SU-DHL-6 (cell line): ENCODE results near the gene PRKCA.

Experiments
- H2AFZ ChIP-seq: fragments of 200-600 bp; sonication (generic); 2 replicates; pipeline ENCODE4 v1.6.1; 2014; ENCODE audit warnings: low read depth, mild to moderate bottlenecking, moderate library complexity, mixed read lengths, antibody characterized with exemption, low read length; ENCODE audit not compliant: severe bottlenecking
- H3F3A ChIP-seq: fragments of 200-600 bp; shearing (Covaris generic); 2 replicates; pipeline ENCODE4 v1.6.0; 2016; ENCODE audit warnings: antibody characterized with exemption, mild to moderate bottlenecking; ENCODE audit not compliant: insufficient read depth
- H3K27ac ChIP-seq: fragments of 200-600 bp; sonication (generic); 2 replicates; pipeline ENCODE4 v1.5.1; 2016; ENCODE audit warnings: low read depth, mild to moderate bottlenecking, low read length, moderate library complexity, mixed read lengths
- H3K27me3 ChIP-seq: fragments of 200-600 bp; sonication (generic), shearing (Covaris generic); 2 replicates; pipeline ENCODE4 v1.6.0; 2014; ENCODE audit warnings: mild to moderate bottlenecking, low read length
- H3K36me3 ChIP-seq: fragments of 200-600 bp; sonication (generic); 2 replicates; pipeline ENCODE4 v1.6.1; 2014; ENCODE audit warnings: mild to moderate bottlenecking, low read length, mixed read lengths
- H3K4me2 ChIP-seq: fragments of 300-600, 200-600 bp; shearing (Covaris generic), sonication (generic); 2 replicates; pipeline ENCODE4 v1.6.0; 2014; ENCODE audit warnings: low read length, low read depth, mild to moderate bottlenecking; ENCODE audit not compliant: poor library complexity, severe bottlenecking
- H3K4me3 ChIP-seq: fragments of 200-600 bp; sonication (generic); 2 replicates; pipeline ENCODE4 v1.5.1; 2014; ENCODE audit warnings: antibody characterized with exemption, low read length, mild to moderate bottlenecking, mixed read lengths; ENCODE audit not compliant: insufficient read depth, poor library complexity, severe bottlenecking
- H3K79me2 ChIP-seq: fragments of 200-600 bp; sonication (generic); 2 replicates; pipeline ENCODE4 v1.6.1; 2014; ENCODE audit warnings: mild to moderate bottlenecking, low read length, moderate library complexity; ENCODE audit not compliant: insufficient read depth
- H3K9ac ChIP-seq: fragments of 200-600 bp; sonication (generic); 2 replicates; pipeline ENCODE4 v1.7.0; 2014; ENCODE audit warnings: mild to moderate bottlenecking, low read length
- H3K9me2 ChIP-seq: fragments of 200-600 bp; sonication (generic); replicated peaks from 2 replicates; pipeline ENCODE4 v1.6.1; 2014; ENCODE audit warnings: low read length; ENCODE audit not compliant: insufficient read depth
- H3K9me3 ChIP-seq: fragments of 200-600 bp; sonication (generic); 2 replicates; pipeline ENCODE4 v1.6.1; 2014; ENCODE audit warnings: low read length, mixed read lengths; ENCODE audit not compliant: insufficient read depth
- H4K20me1 ChIP-seq: fragments of 200-600 bp; sonication (generic); 2 replicates; pipeline ENCODE4 v1.6.1; 2014; ENCODE audit warnings: low read depth, mild to moderate bottlenecking, antibody characterized with exemption, low read length, moderate library complexity, mixed read lengths
- EZH2phosphoT487 ChIP-seq: fragments of 200-600 bp; sonication (generic), shearing (Covaris generic); conservative IDR thresholded peaks from 2 replicates; pipeline ENCODE4 v1.6.1; 2018; ENCODE audit warnings: mild to moderate bottlenecking, antibody characterized with exemption, low read length, moderate library complexity, mixed read lengths
- TF ChIP-seq, protein P1 (sequence below): fragments of 200-600 bp; sonication (generic); IDR thresholded peaks from one replicate; pipeline ENCODE4 v1.5.1; 2017; ENCODE audit warnings: antibody characterized with exemption, mild to moderate bottlenecking, low read length, moderate library complexity; ENCODE audit not compliant: insufficient read depth, poor library complexity, severe bottlenecking

PRKCA gene

DNA sequence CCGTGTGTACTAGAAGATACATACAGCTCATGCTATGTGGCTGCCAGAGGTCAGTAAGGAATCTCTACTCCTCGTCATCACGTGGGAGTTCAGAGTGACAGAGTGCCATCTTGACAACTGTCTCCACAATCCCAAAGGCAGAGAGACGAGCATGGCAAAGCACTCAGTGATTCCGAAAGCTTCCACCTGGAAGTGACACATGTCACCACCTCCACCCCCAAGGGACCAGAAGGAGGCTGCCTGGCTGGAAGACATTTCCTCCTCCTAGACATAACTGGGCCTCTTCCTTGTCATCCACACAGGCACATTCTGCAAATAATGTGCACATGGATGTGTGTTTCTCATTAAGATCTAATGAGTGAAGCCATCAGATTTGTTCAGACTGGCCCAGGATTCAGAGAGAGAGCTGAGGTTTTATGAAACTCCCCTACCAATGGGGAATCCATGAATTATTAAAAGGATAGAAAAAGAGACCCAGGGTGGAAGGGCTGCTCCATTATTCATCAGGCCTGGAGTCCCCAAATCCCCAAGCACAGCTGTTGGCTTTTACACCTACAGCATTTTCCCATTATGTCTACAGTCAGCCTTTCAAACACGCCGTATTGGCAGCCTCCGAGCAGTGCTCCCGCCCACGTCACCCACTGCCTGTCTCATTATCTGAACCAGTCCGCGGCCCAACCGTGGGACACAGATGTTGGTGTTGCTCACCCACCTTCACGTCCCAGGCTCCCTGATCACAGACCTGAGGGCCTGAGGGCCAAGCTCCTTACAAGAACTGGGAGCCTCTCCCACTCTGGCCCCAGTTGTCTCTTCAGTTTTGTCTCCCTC, 529.2 kb downstream of the PRKCA start:
- no peaks in the 10 kb centered on the region for H4K20me1 ChIP-seq
- no peak overlapping the region for H3K27ac ChIP-seq

DNA sequence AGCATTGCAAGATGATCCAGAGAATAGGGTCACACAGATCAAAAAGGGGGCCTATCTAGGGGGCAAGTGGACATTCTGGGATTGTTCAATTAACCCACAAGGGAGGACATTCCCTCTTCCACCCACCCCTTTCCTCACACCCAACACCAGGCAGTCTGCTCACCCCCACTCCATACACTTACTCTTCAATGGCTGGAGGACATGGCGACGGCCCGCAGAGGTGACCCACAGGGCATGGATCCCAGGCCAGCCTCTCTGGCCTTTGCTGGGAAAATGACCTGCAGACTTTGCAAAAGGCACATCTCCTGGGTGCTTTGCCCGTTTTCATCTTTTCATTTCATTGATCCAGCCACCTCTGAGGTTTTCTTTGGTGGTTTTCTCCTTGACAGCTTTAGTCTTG, 530.8 kb downstream of the PRKCA start:
- Histone ChIP-seq H3K4me2 (no peak overlapping the region), H3F3A (no peaks in the 10 kb centered on the region), H3K36me3 (no peaks in the 10 kb centered on the region), H2AFZ (no peak overlapping the region), H3K9me3 (no peaks in the 10 kb centered on the region), H3K27ac (no peak overlapping the region), H3K9me2 (no peaks in the 10 kb centered on the region), H3K27me3 (no peaks in the 10 kb centered on the region), H4K20me1 (no peaks in the 10 kb centered on the region), H3K9ac (no peak overlapping the region), H3K79me2 (no peaks in the 10 kb centered on the region), H3K4me3 (no peak overlapping the region)
- TF ChIP-seq, protein P1, sequence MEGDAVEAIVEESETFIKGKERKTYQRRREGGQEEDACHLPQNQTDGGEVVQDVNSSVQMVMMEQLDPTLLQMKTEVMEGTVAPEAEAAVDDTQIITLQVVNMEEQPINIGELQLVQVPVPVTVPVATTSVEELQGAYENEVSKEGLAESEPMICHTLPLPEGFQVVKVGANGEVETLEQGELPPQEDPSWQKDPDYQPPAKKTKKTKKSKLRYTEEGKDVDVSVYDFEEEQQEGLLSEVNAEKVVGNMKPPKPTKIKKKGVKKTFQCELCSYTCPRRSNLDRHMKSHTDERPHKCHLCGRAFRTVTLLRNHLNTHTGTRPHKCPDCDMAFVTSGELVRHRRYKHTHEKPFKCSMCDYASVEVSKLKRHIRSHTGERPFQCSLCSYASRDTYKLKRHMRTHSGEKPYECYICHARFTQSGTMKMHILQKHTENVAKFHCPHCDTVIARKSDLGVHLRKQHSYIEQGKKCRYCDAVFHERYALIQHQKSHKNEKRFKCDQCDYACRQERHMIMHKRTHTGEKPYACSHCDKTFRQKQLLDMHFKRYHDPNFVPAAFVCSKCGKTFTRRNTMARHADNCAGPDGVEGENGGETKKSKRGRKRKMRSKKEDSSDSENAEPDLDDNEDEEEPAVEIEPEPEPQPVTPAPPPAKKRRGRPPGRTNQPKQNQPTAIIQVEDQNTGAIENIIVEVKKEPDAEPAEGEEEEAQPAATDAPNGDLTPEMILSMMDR, result no peak
- no peak for TF ChIP-seq EZH2phosphoT487

More for the DNA sequence above, 529.2 kb downstream of the PRKCA start:
- no peaks in the 10 kb centered on the region for H3K9me2 ChIP-seq
- no peaks in the 10 kb centered on the region for H3K9me3 ChIP-seq
- H3K4me3 ChIP-seq, result no peak overlapping the region
- H3K4me2 ChIP-seq, result no peak overlapping the region
- TF ChIP-seq, protein P1, result no peak
- TF ChIP-seq EZH2phosphoT487, result no peak
- no peak overlapping the region for H3K9ac ChIP-seq
- H3K27me3 ChIP-seq, result no peaks in the 10 kb centered on the region
- no peaks in the 10 kb centered on the region for H3K36me3 ChIP-seq
- H3K79me2 ChIP-seq, result no peaks in the 10 kb centered on the region
- H3F3A ChIP-seq, result no peaks in the 10 kb centered on the region
- no peak overlapping the region for H2AFZ ChIP-seq

DNA sequence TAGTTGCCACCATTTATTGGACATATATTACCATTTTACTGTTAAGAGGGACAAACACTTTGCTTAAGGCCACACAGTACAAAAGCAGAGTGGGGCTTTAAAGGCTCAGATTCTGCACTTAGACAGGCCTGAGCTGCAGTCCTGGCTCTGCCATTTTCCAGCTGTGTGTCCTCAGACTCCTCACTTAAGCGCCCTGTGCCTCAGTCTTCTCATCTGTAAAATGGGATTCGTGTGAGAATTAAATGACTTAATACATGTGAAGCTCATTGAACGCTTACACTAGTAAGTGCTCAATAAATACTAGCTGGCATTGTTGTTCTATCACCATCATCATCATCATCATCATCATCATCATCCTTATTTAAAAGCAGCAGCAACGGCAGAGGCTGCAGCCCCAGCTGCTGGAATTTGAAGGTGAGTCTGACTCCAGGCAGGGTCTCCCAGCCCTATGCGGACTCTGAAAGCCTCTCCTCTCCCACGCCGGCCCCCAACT, 532.1 kb downstream of the PRKCA start:
- Histone ChIP-seq H3K4me2 (peak overlapping the region; percentile 59), H2AFZ (no peak overlapping the region), H3K9me3 (no peaks in the 10 kb centered on the region), H3K27me3 (no peaks in the 10 kb centered on the region), H3K79me2 (no peaks in the 10 kb centered on the region), H3K36me3 (no peaks in the 10 kb centered on the region), H4K20me1 (no peaks in the 10 kb centered on the region), H3K4me3 (peak overlapping the region; percentile 21), H3K27ac (no peak overlapping the region), H3K9me2 (no peaks in the 10 kb centered on the region), H3K9ac (peak overlapping the region; percentile 29; the same call in 1 of the 2 replicates), H3F3A (no peaks in the 10 kb centered on the region)
- TF ChIP-seq, protein P1, result no peak
- no peak for TF ChIP-seq EZH2phosphoT487
